H1 (cell line): Measurements from ENCODE around the gene OBSL1. TPM values are rescaled to one million over a fixed set of nuclear protein-coding genes. Genes with fewer than 3 reads are reported as not detected.

Experiments used
- CTCF ChIA-PET: fragments of 300-600 bp; sonication (Branson Sonifier 250); formaldehyde crosslinking; loops from one replicate; lab custom pipeline; 2021; ENCODE audit not compliant: partially characterized antibody; lab: Charles Lee
- POLR2A ChIA-PET: fragments of 300-600 bp; sonication (Branson Sonifier 250); formaldehyde crosslinking; loops from one replicate; lab custom pipeline; 2021; ENCODE audit warnings: inconsistent platforms; ENCODE audit not compliant: partially characterized antibody; lab: Charles Lee
- DNase-seq, 2 experiments: peaks; one replicate each; pipeline versions ENCODE4 v3.0.0 to v3.0.0-alpha.2; 2010 to 2022; ENCODE audit warnings: low spot score in 2 of 2, low read depth in 1 of 2, mixed read lengths in 1 of 2
- FAIRE-seq: peaks from 2 replicates; lab custom pipeline; 2011; peaks lifted over from hg19 to GRCh38; lab: Jason Lieb, UNC
- H2AFZ ChIP-seq: 2 replicates; pipeline ENCODE4 v1.8.1; 2012; ENCODE audit warnings: low read length, inconsistent platforms
- H2AK5ac ChIP-seq: 2 replicates; pipeline ENCODE4 v1.6.1; 2013; ENCODE audit warnings: low read depth, low read length
- H2BK120ac ChIP-seq: replicated peaks from 2 replicates; pipeline ENCODE3; 2013; ENCODE audit warnings: low read depth, low read length, inconsistent platforms
- H2BK12ac ChIP-seq: 2 replicates; pipeline ENCODE4 v1.6.1; 2013; ENCODE audit warnings: low read depth, low read length
- H2BK15ac ChIP-seq: 2 replicates; pipeline ENCODE4 v1.6.1; 2013; ENCODE audit warnings: low read length
- H2BK20ac ChIP-seq: 2 replicates; pipeline ENCODE4 v1.6.1; 2013; ENCODE audit warnings: low read length
- H2BK5ac ChIP-seq: 2 replicates; pipeline ENCODE4 v1.6.1; 2013; ENCODE audit warnings: low read depth, low read length
- H3K14ac ChIP-seq: 2 replicates; pipeline ENCODE4 v1.6.1; 2013; ENCODE audit warnings: inconsistent platforms; ENCODE audit not compliant: insufficient read length
- H3K18ac ChIP-seq: 2 replicates; pipeline ENCODE4 v1.6.1; 2013; ENCODE audit warnings: low read length; ENCODE audit errors: extremely low read depth
- H3K23ac ChIP-seq: 2 replicates; pipeline ENCODE4 v1.6.1; 2013; ENCODE audit warnings: inconsistent platforms; ENCODE audit not compliant: insufficient read length
- H3K23me2 ChIP-seq: 2 replicates; pipeline ENCODE4 v1.6.1; 2013; ENCODE audit warnings: low read depth, low read length
- H3K27ac ChIP-seq: 2 replicates; pipeline ENCODE4 v1.6.1; 2011; ENCODE audit warnings: low read depth, low read length, inconsistent platforms
- H3K27me3 ChIP-seq, 4 experiments: replicated peaks in 1 of 4; 1 replicate in 1 of 4; 2 replicates in 3 of 4; pipeline versions ENCODE4 v1.6.1 to v1.8.1; 2011 to 2013; ENCODE audit warnings: low read length in 3 of 4, mild to moderate bottlenecking in 3 of 4, inconsistent platforms in 2 of 4, mixed read lengths in 2 of 4, moderate library complexity in 1 of 4; ENCODE audit not compliant: control insufficient read depth in 3 of 4, insufficient read depth in 3 of 4; ENCODE audit errors: extremely low read depth in 1 of 4
- H3K36me3 ChIP-seq, 4 experiments: 2 replicates each; pipeline versions ENCODE4 v1.6.1 to v1.8.1; 2011 to 2013; ENCODE audit warnings: mild to moderate bottlenecking in 4 of 4, low read length in 3 of 4, moderate library complexity in 2 of 4, control low read depth in 1 of 4, inconsistent platforms in 1 of 4; ENCODE audit not compliant: insufficient read depth in 4 of 4, control insufficient read depth in 2 of 4
- H3K4ac ChIP-seq: replicated peaks from 2 replicates; pipeline ENCODE3; 2013; ENCODE audit warnings: low read length, low read depth, mixed read lengths, inconsistent platforms; ENCODE audit not compliant: insufficient read length
- H3K4me1 ChIP-seq, 4 experiments: replicated peaks in 1 of 4; 1 replicate in 1 of 4; 2 replicates in 3 of 4; pipeline versions ENCODE4 v1.6.1 to v1.8.1; 2011 to 2013; ENCODE audit warnings: low read length in 3 of 4, inconsistent platforms in 2 of 4, mixed read lengths in 1 of 4; ENCODE audit not compliant: insufficient read depth in 4 of 4, control insufficient read depth in 3 of 4
- H3K4me2 ChIP-seq, 2 experiments: 2 replicates each; pipeline versions ENCODE4 v1.6.1 to v1.8.1; 2011 to 2013; ENCODE audit warnings: low read depth in 2 of 2, low read length in 2 of 2, control low read depth in 1 of 2, inconsistent platforms in 1 of 2, mild to moderate bottlenecking in 1 of 2; ENCODE audit not compliant: insufficient read depth in 1 of 2
- H3K4me3 ChIP-seq, 4 experiments: fragments of 200-600, 300-600 bp in 1 of 4; sonication (generic), shearing (Covaris generic), sonication (Bioruptor Twin) in 1 of 4; 2 replicates each; pipeline versions ENCODE4 v1.5.1 to v1.8.1; 2011 to 2016; ENCODE audit warnings: low read length in 4 of 4, low read depth in 3 of 4, control low read depth in 2 of 4, inconsistent platforms in 2 of 4, mild to moderate bottlenecking in 2 of 4, mixed read lengths in 1 of 4, moderate library complexity in 1 of 4; ENCODE audit not compliant: insufficient read depth in 2 of 4; ENCODE audit errors: extremely low read depth in 1 of 4
- H3K56ac ChIP-seq: replicated peaks from 2 replicates; pipeline ENCODE3; 2013; ENCODE audit warnings: low read depth, mild to moderate bottlenecking, mixed read lengths, low read length, inconsistent platforms; ENCODE audit not compliant: insufficient read length
- H3K79me1 ChIP-seq: 2 replicates; pipeline ENCODE4 v1.6.1; 2013; ENCODE audit warnings: low read depth, low read length, control low read depth
- H3K79me2 ChIP-seq, 2 experiments: 2 replicates each; pipeline versions ENCODE4 v1.6.1 to v1.8.1; 2012 to 2013; ENCODE audit warnings: low read length in 2 of 2, mild to moderate bottlenecking in 2 of 2, inconsistent platforms in 1 of 2; ENCODE audit not compliant: insufficient read depth in 2 of 2, control insufficient read depth in 1 of 2
- H3K9ac ChIP-seq, 4 experiments: replicated peaks in 1 of 4; 1 replicate in 1 of 4; 2 replicates in 3 of 4; pipeline versions ENCODE4 v1.6.1 to v1.8.1; 2011 to 2013; ENCODE audit warnings: low read depth in 3 of 4, low read length in 3 of 4, control low read depth in 2 of 4, mild to moderate bottlenecking in 2 of 4, moderate library complexity in 2 of 4, inconsistent platforms in 1 of 4; ENCODE audit errors: extremely low read depth in 1 of 4
- H3K9me3 ChIP-seq, 2 experiments: 2 replicates each; pipeline versions ENCODE4 v1.6.1 to v1.8.1; 2012 to 2013; ENCODE audit warnings: mild to moderate bottlenecking in 2 of 2, moderate library complexity in 2 of 2, control low read depth in 1 of 2, inconsistent platforms in 1 of 2, low read depth in 1 of 2, low read length in 1 of 2, mixed read lengths in 1 of 2; ENCODE audit not compliant: insufficient read depth in 2 of 2
- H4K20me1 ChIP-seq, 2 experiments: replicated peaks in 1 of 2; 2 replicates each; pipeline versions ENCODE3 to v1.8.1; 2011 to 2013; ENCODE audit warnings: inconsistent platforms in 2 of 2, low read length in 2 of 2, mild to moderate bottlenecking in 1 of 2; ENCODE audit not compliant: insufficient read depth in 2 of 2, control insufficient read depth in 1 of 2
- H4K5ac ChIP-seq: 2 replicates; pipeline ENCODE4 v1.6.1; 2013; ENCODE audit warnings: low read length, low read depth, mixed read lengths, inconsistent platforms; ENCODE audit not compliant: insufficient read length
- H4K8ac ChIP-seq: 2 replicates; pipeline ENCODE4 v1.8.0; 2013; ENCODE audit warnings: mild to moderate bottlenecking, moderate library complexity, low read length, inconsistent platforms; ENCODE audit not compliant: insufficient read depth; ENCODE audit errors: extremely low read depth
- H4K91ac ChIP-seq: replicated peaks from 2 replicates; pipeline ENCODE3; 2013; ENCODE audit warnings: low read length, mixed read lengths, inconsistent platforms; ENCODE audit not compliant: insufficient read length
- POLR2AphosphoS5 ChIP-seq: IDR thresholded peaks from 2 replicates; pipeline ENCODE4 v1.6.1; 2011; ENCODE audit warnings: low read depth, low read length
- POU5F1 ChIP-seq: IDR thresholded peaks from 2 replicates; pipeline ENCODE4 v1.6.1; 2011; ENCODE audit warnings: low read depth, mild to moderate bottlenecking, low read length, moderate library complexity
- TBP ChIP-seq: IDR thresholded peaks from 2 replicates; pipeline ENCODE4 v1.6.1; 2011; ENCODE audit warnings: low read depth, low read length, improper control_type of control experiment
- WGBS, 2 experiments: shearing (Covaris generic) in 1 of 2; methylation state at CpG; one replicate each; pipeline versions ENCODE4 v1.1.6 to v1.1.7; 2013 to 2015; ENCODE audit warnings: low lambda C conversion rate in 2 of 2, mixed read lengths in 2 of 2, inconsistent platforms in 1 of 2, low coverage in 1 of 2, missing lambda C conversion rate in 1 of 2; ENCODE audit not compliant: insufficient replicate concordance in 2 of 2, insufficient coverage in 1 of 2, insufficient read length in 1 of 2; ENCODE audit errors: extremely low coverage in 1 of 2, missing lambda C conversion rate in 1 of 2; 5-methylcytosine and 5-hydroxymethylcytosine counted together
- polyA plus RNA-seq, 7 experiments: library from polyadenylated mRNA; depleted of rRNA in 3 of 7; stranded (reverse) in 5 of 7; unstranded in 2 of 7; fragments of >200 nt in 5 of 7; fragments of 200-250 nt in 2 of 7; gene quantifications; 1 replicate in 5 of 7; 2 replicates in 1 of 7; 4 replicates in 1 of 7; pipeline versions ENCODE4 v1.2.1 to v1.2.3, GENCODE V29; 2011 to 2013; ENCODE audit warnings: missing spikeins in 2 of 7, mixed read lengths in 2 of 7
- total RNA-seq: library from RNA; stranded (reverse); fragmentation: NEBNext Ultra II Directional; extraction: Animal tissue kit (Norgen Biotek cat#: 25700); gene quantifications from 2 replicates; pipeline ENCODE4 v1.2.1, GENCODE V29; 2021

OBSL1 gene
- total and polyA plus RNA-seq, 2 of the 8 experiments (the other 6 are each of a cell fraction or from before 2014, with no cell fraction given) = 116 to 127 TPM

DNA sequence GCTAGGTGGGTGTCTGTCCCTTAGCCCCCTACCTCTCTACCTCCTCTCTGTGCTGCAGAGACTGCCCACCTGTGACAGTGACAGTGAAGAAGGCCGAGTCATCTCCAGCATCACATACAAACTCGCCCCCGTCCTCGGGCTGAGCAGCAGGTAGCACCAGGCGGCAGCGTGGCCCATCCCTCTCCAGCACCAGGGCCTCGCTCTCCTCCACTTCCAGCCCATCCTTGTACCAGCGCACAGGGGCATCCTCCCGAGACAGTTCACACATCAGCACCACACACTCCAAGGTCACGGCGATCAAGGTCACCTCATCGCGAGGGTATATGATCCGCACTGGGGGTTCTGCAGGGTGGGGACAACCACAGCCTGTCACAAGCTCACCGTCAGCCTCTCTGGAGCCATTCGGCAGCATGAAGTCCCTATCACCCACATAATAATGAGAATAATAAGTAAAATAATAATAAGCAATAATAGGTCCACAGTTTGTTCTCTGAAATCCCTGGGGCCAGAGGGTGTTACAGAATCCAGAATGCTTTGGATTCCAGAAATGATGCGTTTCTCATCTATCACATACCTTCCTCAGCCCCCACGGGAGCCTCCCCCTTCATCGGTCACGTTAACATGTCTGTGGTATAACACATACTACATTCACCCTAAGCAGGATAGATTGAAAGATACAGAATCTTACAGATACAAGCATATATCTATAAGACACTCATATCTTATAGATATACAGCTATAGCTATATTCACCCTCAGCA lies 12.0 kb downstream of the OBSL1 start:
- Histone ChIP-seq H3K9ac (no peak overlapping the region), H2BK15ac (no peak overlapping the region; the same call in 1 of the 2 replicates), H3K56ac (no peak overlapping the region), H4K91ac (peak overlapping the region; percentile 82), H2BK120ac (no peak overlapping the region), H3K36me3 (peaks cover 0 to 21% (median 9%) of the 10 kb centered on the region in 4 experiments; a peak in 5 of 8 replicates), H2AFZ (no peak overlapping the region), H3K4ac (no peak overlapping the region), H3K27me3 (no peaks in the 10 kb centered on the region; a peak in 2 of 7 replicates), H3K23me2 (no peaks in the 10 kb centered on the region), H3K79me2 (peaks cover 0 to 2% of the 10 kb centered on the region in 2 experiments; a peak in 1 of 4 replicates), H2BK12ac (0 out of 2 replicates have a peak overlapping the region, but pooled peaks have one; percentile 30), H2AK5ac (peak overlapping the region; percentile 69; the same call in 1 of the 2 replicates), H3K9me3 (no peaks in the 10 kb centered on the region), H3K79me1 (0 out of 2 replicates have a peak, but pooled peaks cover under 1% of the 10 kb centered on the region), H3K4me2 (no peak overlapping the region), H2BK5ac (peak overlapping the region; percentile 46; the same call in 1 of the 2 replicates), H2BK20ac (no peak overlapping the region), H3K4me3 (no peak overlapping the region), H4K20me1 (peaks cover 0 to 2% of the 10 kb centered on the region in 2 experiments), H4K5ac (no peak overlapping the region), H3K14ac (no peak overlapping the region), H3K18ac (no peak overlapping the region), H3K4me1 (peaks cover 5 to 36% (median 30%) of the 10 kb centered on the region in 4 experiments), H3K23ac (no peak overlapping the region), H4K8ac (no peak overlapping the region), H3K27ac (no peak overlapping the region)
- WGBS, 2 experiments = 90% methylated on average over 16 of the region's 20 CpGs; no CpG with 5 or more reads in 1 of the 2 experiments
- DNase-seq (no peak), FAIRE-seq (no peak)
- peak; percentile 45; the same call in 1 of the 2 replicates for TF ChIP-seq POLR2AphosphoS5
- no peak for TF ChIP-seq POU5F1
- no peak for TF ChIP-seq TBP
- POLR2A ChIA-PET = interaction anchor here (0.8 to 17.5 kb wide), 7 partner anchors 8 to 50 kb away, joined by 3 to 293 read pairs (median 44); partner anchors contain the start of genes CHPF, INHA, OBSL1 and STK11IP
- CTCF ChIA-PET = interaction anchor here (0.6 to 19.7 kb wide), 37 partner anchors 9 to 170 kb away, joined by 3 to 293 read pairs (median 8); partner anchors contain the start of genes ASIC4, CHPF, DNPEP and INHA
